HepG2 (cell line): Measurements from ENCODE around the gene PTPRF. TPM values are rescaled to one million over a fixed set of nuclear protein-coding genes. Genes with fewer than 3 reads are reported as not detected.

Source experiments
- BATF2 ChIP-seq: sonication (generic); formaldehyde crosslinking; IDR thresholded peaks from 2 replicates; pipeline ENCODE4 v1.8.0; 2022; ENCODE audit warnings: mild to moderate bottlenecking, missing genetic modification reagents, moderate library complexity
- BCL6 ChIP-seq: IDR thresholded peaks from 2 replicates; pipeline ENCODE4 v1.6.1; 2016; ENCODE audit warnings: missing genetic modification reagents, missing compliant biosample characterization
- CENPBD1 ChIP-seq: sonication (generic); formaldehyde crosslinking; IDR thresholded peaks from 2 replicates; pipeline ENCODE4 v1.8.0; 2022; ENCODE audit warnings: missing genetic modification reagents, low read depth, mild to moderate bottlenecking, borderline replicate concordance
- CERS6 ChIP-seq: sonication (generic); formaldehyde crosslinking; IDR thresholded peaks from 2 replicates; pipeline ENCODE4 v1.5.0; 2020; ENCODE audit warnings: missing genetic modification reagents
- CHCHD3 ChIP-seq: sonication (generic); formaldehyde crosslinking; IDR thresholded peaks from 2 replicates; pipeline ENCODE4 v1.8.0; 2022; ENCODE audit warnings: mild to moderate bottlenecking, missing genetic modification reagents, moderate library complexity
- MYC ChIP-seq: sonication (generic); formaldehyde crosslinking; IDR thresholded peaks from 2 replicates; pipeline ENCODE4 v1.9.0; 2021; ENCODE audit warnings: missing genetic modification reagents, borderline replicate concordance
- RXRB ChIP-seq: IDR thresholded peaks from 2 replicates; pipeline ENCODE4 v1.6.1; 2016; ENCODE audit warnings: borderline replicate concordance, missing genetic modification reagents, missing compliant biosample characterization
- SOX5 ChIP-seq: IDR thresholded peaks from 2 replicates; pipeline ENCODE4 v1.6.1; 2016; ENCODE audit warnings: borderline replicate concordance
- SP1 ChIP-seq, 2 experiments: fragments of 450-650 bp in 1 of 2; sonication (generic) in 1 of 2; formaldehyde crosslinking in 1 of 2; IDR thresholded peaks; 2 replicates each; pipeline versions ENCODE4 v1.4.0 to v1.6.1; 2016 to 2020; ENCODE audit warnings: missing genetic modification reagents in 1 of 2
- STAG1 ChIP-seq: sonication (generic); formaldehyde crosslinking; IDR thresholded peaks from 2 replicates; pipeline ENCODE4 v1.4.0; 2020; ENCODE audit warnings: missing genetic modification reagents
- YY1 ChIP-seq: IDR thresholded peaks from 2 replicates; pipeline ENCODE4 v1.6.1; 2011; ENCODE audit warnings: low read length, low read depth, moderate library complexity, mild to moderate bottlenecking; ENCODE audit not compliant: insufficient read depth, insufficient replicate concordance
- ZFP36 ChIP-seq: fragments of 150-350 bp; IDR thresholded peaks from 2 replicates; pipeline ENCODE4 v1.6.1; 2018; ENCODE audit warnings: borderline replicate concordance, low read length, low read depth; ENCODE audit not compliant: partially characterized antibody
- ZNF10 ChIP-seq: sonication (generic); formaldehyde crosslinking; IDR thresholded peaks from 2 replicates; pipeline ENCODE4 v1.4.0; 2020; ENCODE audit warnings: mild to moderate bottlenecking, low read depth, missing genetic modification reagents, borderline replicate concordance
- ZNF3 ChIP-seq: IDR thresholded peaks from 2 replicates; pipeline ENCODE4 v1.7.0; 2017; ENCODE audit warnings: inconsistent platforms
- ZNF317 ChIP-seq: sonication (generic); formaldehyde crosslinking; IDR thresholded peaks from 2 replicates; pipeline ENCODE4 v1.5.0; 2020; ENCODE audit warnings: mild to moderate bottlenecking, missing genetic modification reagents
- ZNF451 ChIP-seq: sonication (generic); formaldehyde crosslinking; IDR thresholded peaks from 2 replicates; pipeline ENCODE4 v1.5.0; 2020; ENCODE audit warnings: mild to moderate bottlenecking, missing genetic modification reagents
- ZNF576 ChIP-seq: sonication (generic); formaldehyde crosslinking; IDR thresholded peaks from 2 replicates; pipeline ENCODE4 v1.4.0; 2020; ENCODE audit warnings: mild to moderate bottlenecking, missing genetic modification reagents
- polyA plus RNA-seq, 8 experiments: library from polyadenylated mRNA; depleted of rRNA in 3 of 8; stranded (reverse) in 7 of 8; unstranded in 1 of 8; fragments of >200 nt; fragmentation: Illumina TruSeq in 4 of 8; extraction: Trizol in 4 of 8; gene quantifications; 2 replicates each; pipeline versions ENCODE4 v1.2.1 to v1.2.3, GENCODE V29; 2011 to 2016; ENCODE audit warnings: low read depth in 4 of 8, missing spikeins in 1 of 8, mixed read lengths in 1 of 8; ENCODE audit not compliant: insufficient read depth in 1 of 8
- total RNA-seq, 5 experiments: library from RNA; depleted of rRNA; stranded (reverse); fragments of >200 nt; fragmentation: Illumina TruSeq; extraction: Trizol; gene quantifications; 2 replicates each; pipeline ENCODE4 v1.2.3, GENCODE V29; 2016; ENCODE audit warnings: low read depth in 1 of 5
- TF ChIP-seq, protein P1 (sequence below): sonication (generic); formaldehyde crosslinking; IDR thresholded peaks from 2 replicates; pipeline ENCODE4 v1.4.0; 2020; ENCODE audit warnings: missing genetic modification reagents; ENCODE audit errors: not compliant biosample characterization
- TF ChIP-seq, protein P2 (sequence below): sonication (generic); formaldehyde crosslinking; conservative IDR thresholded peaks from 2 replicates; pipeline ENCODE4 v1.8.0; 2022; ENCODE audit warnings: low read depth, missing genetic modification reagents
- TF ChIP-seq, protein P3 (sequence below), 2 experiments: sonication (generic) in 1 of 2; formaldehyde crosslinking in 1 of 2; IDR thresholded peaks; 2 replicates each; pipeline versions ENCODE4 v1.4.0 to v1.6.1; 2016 to 2020; ENCODE audit warnings: borderline replicate concordance in 1 of 2, low read depth in 1 of 2, mild to moderate bottlenecking in 1 of 2, missing genetic modification reagents in 1 of 2

The PTPRF gene
- total and polyA plus RNA-seq, 2 of the 13 experiments (the other 11 are each of a cell fraction or from before 2014, with no cell fraction given), result 55.9 to 167 TPM

GRCh38 chr1:43529206-43529731, 1.4 kb upstream of the PTPRF start (continued):
- TF ChIP-seq ZNF10 (CRISPR knock-in tag) (no peak), RXRB (CRISPR knock-in tag) (peak; percentile 33; the same call in 1 of the 2 replicates), BCL6 (peak; percentile 29; the same call in 1 of the 2 replicates), YY1 (no peak), ZNF3 (CRISPR knock-in tag) (no peak), ZNF576 (no peak), BATF2 (CRISPR knock-in tag) (no peak), ZFP36 (no peak), SP1 (IDR thresholded peaks at IDR 0.05) (no peak), SP1 (CRISPR knock-in tag; IDR thresholded peaks at IDR 0.05) (no peak), SOX5 (CRISPR knock-in tag) (peak; percentile 39; the same call in 1 of the 2 replicates), ZNF317 (no peak), ZNF451 (CRISPR knock-in tag) (no peak), CENPBD1 (CRISPR knock-in tag) (no peak), CERS6 (no peak), CHCHD3 (CRISPR knock-in tag) (no peak), MYC (CRISPR knock-in tag) (0 out of 2 replicates have a peak, but pooled peaks have one; percentile 25), STAG1 (CRISPR knock-in tag) (peak; percentile 98)
- TF ChIP-seq, protein P1, sequence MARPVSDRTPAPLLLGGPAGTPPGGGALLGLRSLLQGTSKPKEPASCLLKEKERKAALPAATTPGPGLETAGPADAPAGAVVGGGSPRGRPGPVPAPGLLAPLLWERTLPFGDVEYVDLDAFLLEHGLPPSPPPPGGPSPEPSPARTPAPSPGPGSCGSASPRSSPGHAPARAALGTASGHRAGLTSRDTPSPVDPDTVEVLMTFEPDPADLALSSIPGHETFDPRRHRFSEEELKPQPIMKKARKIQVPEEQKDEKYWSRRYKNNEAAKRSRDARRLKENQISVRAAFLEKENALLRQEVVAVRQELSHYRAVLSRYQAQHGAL (CRISPR knock-in tag), result no peak
- TF ChIP-seq, protein P2, sequence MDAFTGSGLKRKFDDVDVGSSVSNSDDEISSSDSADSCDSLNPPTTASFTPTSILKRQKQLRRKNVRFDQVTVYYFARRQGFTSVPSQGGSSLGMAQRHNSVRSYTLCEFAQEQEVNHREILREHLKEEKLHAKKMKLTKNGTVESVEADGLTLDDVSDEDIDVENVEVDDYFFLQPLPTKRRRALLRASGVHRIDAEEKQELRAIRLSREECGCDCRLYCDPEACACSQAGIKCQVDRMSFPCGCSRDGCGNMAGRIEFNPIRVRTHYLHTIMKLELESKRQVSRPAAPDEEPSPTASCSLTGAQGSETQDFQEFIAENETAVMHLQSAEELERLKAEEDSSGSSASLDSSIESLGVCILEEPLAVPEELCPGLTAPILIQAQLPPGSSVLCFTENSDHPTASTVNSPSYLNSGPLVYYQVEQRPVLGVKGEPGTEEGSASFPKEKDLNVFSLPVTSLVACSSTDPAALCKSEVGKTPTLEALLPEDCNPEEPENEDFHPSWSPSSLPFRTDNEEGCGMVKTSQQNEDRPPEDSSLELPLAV (CRISPR knock-in tag), result no peak
- TF ChIP-seq, protein P3, sequence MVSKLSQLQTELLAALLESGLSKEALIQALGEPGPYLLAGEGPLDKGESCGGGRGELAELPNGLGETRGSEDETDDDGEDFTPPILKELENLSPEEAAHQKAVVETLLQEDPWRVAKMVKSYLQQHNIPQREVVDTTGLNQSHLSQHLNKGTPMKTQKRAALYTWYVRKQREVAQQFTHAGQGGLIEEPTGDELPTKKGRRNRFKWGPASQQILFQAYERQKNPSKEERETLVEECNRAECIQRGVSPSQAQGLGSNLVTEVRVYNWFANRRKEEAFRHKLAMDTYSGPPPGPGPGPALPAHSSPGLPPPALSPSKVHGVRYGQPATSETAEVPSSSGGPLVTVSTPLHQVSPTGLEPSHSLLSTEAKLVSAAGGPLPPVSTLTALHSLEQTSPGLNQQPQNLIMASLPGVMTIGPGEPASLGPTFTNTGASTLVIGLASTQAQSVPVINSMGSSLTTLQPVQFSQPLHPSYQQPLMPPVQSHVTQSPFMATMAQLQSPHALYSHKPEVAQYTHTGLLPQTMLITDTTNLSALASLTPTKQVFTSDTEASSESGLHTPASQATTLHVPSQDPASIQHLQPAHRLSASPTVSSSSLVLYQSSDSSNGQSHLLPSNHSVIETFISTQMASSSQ (IDR thresholded peaks at IDR 0.05; ENCODE audit: low read depth), result no peak
- TF ChIP-seq, protein P3 (CRISPR knock-in tag; IDR thresholded peaks at IDR 0.05; ENCODE audit: borderline replicate concordance), result no peak
